Cerebellar cortex (tissue), 1 donor: ENCODE results near the gene CNGA1.

Experiments used
- DNase-seq: peaks from one replicate; pipeline ENCODE4 v3.0.0-alpha.2; 2015; ENCODE audit warnings: low spot score

The CNGA1 gene

GRCh38 chr4:48016141-48017107 lies at the start of gene CNGA1, which contains the start of gene NIPAL1:
TSS of gene CNGA1 (minus strand) at chr4:48016681. CDS start at chr4:47952689, 63,992 bp downstream.
TSS of gene NIPAL1 (plus strand) at chr4:48016772. CDS start at chr4:48016840, 68 bp downstream.
- peak; percentile 45 for DNase-seq

GRCh38 chr4:48065587-48066052 lies 49.1 kb upstream of the CNGA1 start:
- DNase-seq: no peak

GRCh38 chr4:48064349-48064748 lies 47.9 kb upstream of the CNGA1 start:
- no peak for DNase-seq

GRCh38 chr4:48058617-48059530 lies 42.4 kb upstream of the CNGA1 start:
- DNase-seq: no peak

GRCh38 chr4:48051078-48051477 lies 34.6 kb upstream of the CNGA1 start:
- no peak for DNase-seq

- no peak for DNase-seq
These were observed 33.0 kb upstream of the CNGA1 start for GRCh38 chr4:48049483-48049882.

- DNase-seq: no peak
These were observed 31.4 kb upstream of the CNGA1 start for GRCh38 chr4:48047896-48048295.

GRCh38 chr4:48047421-48047844 lies 31.0 kb upstream of the CNGA1 start:
- DNase-seq: no peak

GRCh38 chr4:48046059-48046458 lies 29.6 kb upstream of the CNGA1 start:
- DNase-seq: no peak

GRCh38 chr4:48044298-48044697 lies 27.8 kb upstream of the CNGA1 start:
- no peak for DNase-seq

GRCh38 chr4:48043504-48043903 lies 27.0 kb upstream of the CNGA1 start:
- no peak for DNase-seq

- DNase-seq: no peak
These were observed 26.5 kb upstream of the CNGA1 start for GRCh38 chr4:48042979-48043461.

- no peak for DNase-seq
These were observed 25.2 kb upstream of the CNGA1 start for GRCh38 chr4:48041535-48042137.

GRCh38 chr4:48039561-48039960 lies 23.1 kb upstream of the CNGA1 start:
- DNase-seq: no peak

- no peak for DNase-seq
These were observed 22.2 kb upstream of the CNGA1 start for GRCh38 chr4:48038666-48039065.

GRCh38 chr4:48037117-48037462 lies 20.6 kb upstream of the CNGA1 start:
- no peak for DNase-seq

- no peak for DNase-seq
These were observed 19.5 kb upstream of the CNGA1 start for GRCh38 chr4:48035952-48036351.

GRCh38 chr4:48033825-48034413 lies 17.4 kb upstream of the CNGA1 start:
- DNase-seq: no peak

GRCh38 chr4:48033412-48033811 lies 16.9 kb upstream of the CNGA1 start:
- no peak for DNase-seq

GRCh38 chr4:48032721-48033120 lies 16.2 kb upstream of the CNGA1 start:
- no peak for DNase-seq

GRCh38 chr4:48031802-48032525 lies 15.5 kb upstream of the CNGA1 start:
- no peak for DNase-seq
